ENCODE measurements around the gene NHLRC4. TPM values are rescaled to one million over a fixed set of nuclear protein-coding genes. Genes with fewer than 3 reads are reported as not detected.
A peak's percentile ranks its signal among the peaks of the same experiment; 100 is the strongest.

The NHLRC4 gene
- total and polyA plus RNA-seq, 9 of the 15 experiments (the other 6 are each of a cell fraction or from before 2014, with no cell fraction given), result 0.24 to 3.7 (median 1.3) TPM; not detected in 2

DNA sequence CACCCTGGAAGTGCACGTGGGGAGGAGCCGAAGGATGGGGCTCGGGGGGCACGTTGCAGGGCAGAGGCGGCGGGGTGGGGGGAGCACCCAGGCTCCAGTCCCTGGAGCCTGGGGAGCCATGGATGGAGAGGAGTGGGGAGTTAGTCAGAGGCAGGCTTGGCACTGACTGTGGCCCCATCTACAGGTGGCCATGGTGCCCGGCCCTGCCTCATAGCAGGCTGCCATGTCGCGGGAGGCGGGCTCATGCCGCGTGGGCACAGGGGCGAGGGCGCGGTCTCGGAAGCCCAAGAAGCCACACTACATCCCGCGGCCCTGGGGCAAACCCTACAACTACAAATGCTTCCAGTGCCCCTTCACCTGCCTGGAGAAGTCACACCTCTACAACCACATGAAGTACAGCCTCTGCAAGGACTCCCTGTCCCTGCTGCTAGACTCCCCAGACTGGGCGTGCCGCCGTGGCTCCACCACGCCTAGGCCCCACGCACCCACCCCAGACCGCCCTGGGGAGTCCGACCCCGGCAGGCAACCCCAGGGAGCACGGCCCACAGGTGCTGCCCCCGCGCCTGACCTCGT is 3.6 kb upstream of the NHLRC4 start:
- 63% methylated on average over 21 of the region's 30 CpGs for WGBS (ENCODE audit: insufficient coverage, low coverage, missing lambda C conversion rate)
- no peaks in the 10 kb centered on the region for H3K9me3 ChIP-seq (replicated peaks; ENCODE audit: control insufficient read depth, insufficient read depth, low read depth, low read length)
- H2AFZ ChIP-seq (ENCODE audit: low read depth, low read length), result no peak overlapping the region
- peaks cover 29 to 96% of the 10 kb centered on the region in 2 experiments for H3K4me1 ChIP-seq (replicated peaks in 1 of 2; ENCODE audit: control insufficient read depth in 2 of 2, insufficient read depth in 2 of 2, low read length in 2 of 2)
- in situ Hi-C loops (cut with MboI) (no loop called here), intact Hi-C loops (cut with micrococcal nuclease) (no loop called here)
- H4K20me1 ChIP-seq (replicated peaks; ENCODE audit: control insufficient read depth, insufficient read depth, low read length), result no peaks in the 10 kb centered on the region
- H3K27ac ChIP-seq (ENCODE audit: extremely low read depth, low read depth, low read length), result no peak overlapping the region
- peaks cover 10% of the 10 kb centered on the region; the same call in 2 of the 3 replicates for H3K79me2 ChIP-seq (ENCODE audit: control insufficient read depth, insufficient read depth, low read length)
- TF ChIP-seq ZNF134 (CRISPR knock-in tag; conservative IDR thresholded peaks at IDR 0.05) (no peak), SAP30 (IDR thresholded peaks at IDR 0.05; ENCODE audit: borderline replicate concordance, insufficient read depth, low read depth, low read length, poor library complexity, severe bottlenecking) (no peak), KLF16 (IDR thresholded peaks at IDR 0.05) (no peak), SMARCA5 (IDR thresholded peaks at IDR 0.05) (no peak), CBX5 (IDR thresholded peaks at IDR 0.05; ENCODE audit: borderline replicate concordance, low read depth) (no peak), TCF3 (CRISPR knock-in tag; IDR thresholded peaks at IDR 0.05) (no peak), KDM2B (CRISPR knock-in tag; IDR thresholded peaks at IDR 0.05) (no peak)
- H3K27me3 ChIP-seq (ENCODE audit: control insufficient read depth in 2 of 2, insufficient read depth in 2 of 2, low read length in 2 of 2), result peaks cover 3 to 17% of the 10 kb centered on the region in 2 experiments; a peak in 4 of 5 replicates
- H3K9ac ChIP-seq (ENCODE audit: insufficient read depth in 1 of 2, low read depth in 2 of 2, low read length in 2 of 2), result 0 out of 4 replicates have a peak overlapping the region, but pooled peaks of 1 of the 2 experiments have one; percentile 52
- H3K4me2 ChIP-seq (ENCODE audit: insufficient read depth, low read length), result no peak overlapping the region
- POLR2A ChIA-PET, result interaction anchor here (0.6 kb wide), 1 partner anchor 119 kb away, joined by 3 read pairs; no protein-coding TSS in a partner anchor
- H3K4me3 ChIP-seq, result no peak overlapping the region
- DNase-seq (ENCODE audit: extremely low read depth in 1 of 4, low spot score in 3 of 4) (no peak), FAIRE-seq (no peak), ATAC-seq (no peak)
- H3K36me3 ChIP-seq (ENCODE audit: control insufficient read depth, insufficient read depth, low read length), result no peaks in the 10 kb centered on the region
- CTCF ChIA-PET (ENCODE audit: low intra/inter-chr PET ratio), result no interaction called here
- no peaks in the 10 kb centered on the region for H3K9me1 ChIP-seq (ENCODE audit: control insufficient read depth, insufficient read depth, low read length)
- BruUV-seq (replicated peaks), result no TSS peak
